CD8-positive, alpha-beta memory T cell (primary cell): ENCODE data around the gene LUC7L2. TPM values are rescaled to one million over a fixed set of nuclear protein-coding genes. Genes with fewer than 3 reads are reported as not detected.
"Not testable (repeated sequence)": the region's sequence is repeated elsewhere in the genome, so short reads cannot be mapped to it uniquely, and the experiment has no call there.

Experiments used
- CTCF ChIA-PET: fragments of 350-600 bp; sonication (Branson Sonifier 250); formaldehyde crosslinking; loops from one replicate; lab custom pipeline; 2021; ENCODE audit warnings: antibody characterized with exemption; lab: Charles Lee
- POLR2A ChIA-PET: fragments of 350-600 bp; sonication (Branson Sonifier 250); formaldehyde crosslinking; loops from one replicate; lab custom pipeline; 2021; ENCODE audit warnings: antibody characterized with exemption; lab: Charles Lee
- DNase-seq, 5 donors: peaks; one replicate each; pipeline versions ENCODE4 v3.0.0 to v3.0.0-alpha.2; 2020 to 2022; ENCODE audit warnings: mixed read lengths in 1 of 5
- H3K27ac ChIP-seq: one replicate; pipeline ENCODE4 v1.7.0; 2013; ENCODE audit warnings: low read depth, mild to moderate bottlenecking, low read length, moderate library complexity
- H3K27me3 ChIP-seq: 2 replicates; pipeline ENCODE4 v1.7.0; 2013; ENCODE audit warnings: low read length, mild to moderate bottlenecking; ENCODE audit not compliant: insufficient read depth, poor library complexity, severe bottlenecking
- H3K36me3 ChIP-seq: 2 replicates; pipeline ENCODE4 v1.7.0; 2013; ENCODE audit warnings: mild to moderate bottlenecking, low read length, moderate library complexity; ENCODE audit not compliant: insufficient read depth
- H3K4me1 ChIP-seq: 2 replicates; pipeline ENCODE4 v1.7.0; 2013; ENCODE audit warnings: mild to moderate bottlenecking, low read length, moderate library complexity; ENCODE audit not compliant: insufficient read depth
- H3K4me3 ChIP-seq: 2 replicates; pipeline ENCODE4 v1.7.0; 2013; ENCODE audit warnings: mild to moderate bottlenecking, low read length
- H3K9me3 ChIP-seq: 2 replicates; pipeline ENCODE4 v1.7.0; 2013; ENCODE audit warnings: mild to moderate bottlenecking, low read length
- H3K27ac Mint-ChIP-seq, 8 donors: one replicate each; pipeline ENCODE4 v1.8.0; 2020 to 2021; ENCODE audit warnings: mixed read lengths in 8 of 8, mild to moderate bottlenecking in 6 of 8, inconsistent platforms in 3 of 8, moderate library complexity in 3 of 8
- H3K27me3 Mint-ChIP-seq, 2 donors: one replicate each; pipeline ENCODE4 v1.8.0; 2020 to 2021; ENCODE audit warnings: mixed read lengths in 2 of 2, mild to moderate bottlenecking in 1 of 2, moderate library complexity in 1 of 2
- H3K36me3 Mint-ChIP-seq, 3 donors: one replicate each; pipeline ENCODE4 v1.8.0; 2020 to 2021; ENCODE audit warnings: mixed read lengths in 3 of 3, inconsistent platforms in 1 of 3, mild to moderate bottlenecking in 1 of 3
- H3K4me1 Mint-ChIP-seq, 3 donors: one replicate each; pipeline ENCODE4 v1.8.0; 2020 to 2021; ENCODE audit warnings: mixed read lengths in 3 of 3, inconsistent platforms in 1 of 3, mild to moderate bottlenecking in 1 of 3
- H3K4me3 Mint-ChIP-seq, 7 donors: one replicate each; pipeline ENCODE4 v1.8.0; 2020 to 2021; ENCODE audit warnings: mixed read lengths in 7 of 7, mild to moderate bottlenecking in 6 of 7, moderate library complexity in 4 of 7, inconsistent platforms in 2 of 7
- H3K9me3 Mint-ChIP-seq, 5 donors: one replicate each; pipeline ENCODE4 v1.8.0; 2020 to 2022; ENCODE audit warnings: mixed read lengths in 5 of 5, mild to moderate bottlenecking in 3 of 5, moderate library complexity in 2 of 5, inconsistent platforms in 1 of 5
- polyA plus RNA-seq: library from polyadenylated mRNA; unstranded; fragments of 300-500 nt; fragmentation: Illumina TruSeq; gene quantifications from one replicate; pipeline ENCODE4 v1.2.3, GENCODE V29; 2021
- total RNA-seq, 2 experiments: library from RNA; stranded (reverse); gene quantifications; one replicate each; pipeline ENCODE4 v1.2.3, GENCODE V29; 2021

The LUC7L2 gene
- total and polyA plus RNA-seq, 3 experiments from 2014 or later: 72.0 to 164 (median 150) TPM

DNA sequence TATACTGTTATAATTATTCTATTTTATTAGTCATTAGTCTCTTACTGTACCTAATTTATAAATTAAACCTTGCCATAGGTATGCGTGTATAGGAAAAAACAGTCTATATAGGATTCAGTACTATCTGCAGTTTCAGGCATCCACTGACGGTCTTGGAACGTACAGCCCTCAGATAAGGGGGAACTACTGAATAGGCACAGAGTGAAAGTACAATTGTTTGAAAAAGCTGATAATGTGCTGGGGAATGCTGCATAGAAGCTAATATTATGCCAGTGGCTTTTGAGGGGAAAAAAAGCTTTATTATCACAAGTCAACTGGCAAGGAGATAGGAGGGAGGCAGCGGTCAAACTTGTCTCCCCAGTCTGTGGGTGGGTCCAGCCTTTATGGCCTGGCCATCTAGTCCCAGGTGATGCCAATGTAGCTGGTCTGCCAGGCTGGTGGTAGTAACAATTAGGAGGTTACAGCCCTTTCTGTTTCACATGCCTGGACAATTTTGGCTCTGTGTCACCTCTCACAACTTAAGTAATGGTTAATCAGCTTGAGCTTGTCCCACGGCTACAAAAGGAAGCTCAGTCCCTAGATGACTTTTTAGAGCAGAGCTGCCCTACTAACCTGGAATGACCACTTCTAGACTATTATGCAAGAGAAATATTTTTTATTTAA, 26.9 kb upstream of the LUC7L2 start:
- Histone ChIP-seq H3K27ac (no peak overlapping the region), H3K27me3 (no peaks in the 10 kb centered on the region), H3K9me3 (no peaks in the 10 kb centered on the region), H3K4me1 (no peaks in the 10 kb centered on the region), H3K36me3 (no peaks in the 10 kb centered on the region), H3K4me3 (no peak overlapping the region)
- peaks cover 12 to 14% (median 12%) of the 10 kb centered on the region in 3 donors for H3K4me1 Mint-ChIP-seq
- no peaks in the 10 kb centered on the region for H3K9me3 Mint-ChIP-seq
- CTCF ChIA-PET: interaction anchor here (1.2 to 1.6 kb wide), 2 partner anchors 10 to 15 kb away, joined by 4 read pairs; no protein-coding TSS in a partner anchor
- H3K27me3 Mint-ChIP-seq: peaks cover 0 to 2% of the 10 kb centered on the region in 2 donors
- H3K27ac Mint-ChIP-seq: no peak overlapping the region
- DNase-seq: no peak
- no peaks in the 10 kb centered on the region for H3K36me3 Mint-ChIP-seq
- no peak overlapping the region for H3K4me3 Mint-ChIP-seq
- POLR2A ChIA-PET: interaction anchor here (0.5 kb wide), 1 partner anchor 24 kb away, joined by 3 read pairs; no protein-coding TSS in a partner anchor

DNA sequence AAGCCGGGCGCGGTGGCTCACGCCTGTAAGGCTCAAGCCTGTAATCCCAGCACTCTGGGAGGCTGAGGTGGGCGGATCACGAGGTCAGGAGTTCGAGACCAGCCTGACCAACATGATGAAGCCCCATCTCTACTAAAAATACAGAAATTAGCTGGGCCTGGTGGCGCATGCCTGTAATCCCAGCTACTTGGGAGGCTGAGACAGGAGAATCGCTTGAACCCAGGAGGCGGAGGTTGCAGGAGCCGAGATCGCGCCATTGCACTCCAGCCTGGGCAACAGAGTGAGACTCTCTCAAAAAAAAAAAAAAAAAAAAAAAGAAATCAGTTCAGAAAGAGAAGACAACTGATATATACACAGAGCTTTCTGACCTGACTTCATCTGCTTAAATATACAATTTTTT, 26.3 kb upstream of the LUC7L2 start:
- H3K36me3 Mint-ChIP-seq, POLR2A ChIA-PET: not testable (repeated sequence)
- CTCF ChIA-PET: interaction anchor here (1.2 to 1.6 kb wide), 2 partner anchors 11 to 15 kb away, joined by 4 read pairs; no protein-coding TSS in a partner anchor

GRCh38 chr7:139334399-139335150, 25.1 kb upstream of the LUC7L2 start:
- Mint-ChIP-seq H3K4me1 (peaks cover 12 to 18% (median 18%) of the 10 kb centered on the region in 3 donors), H3K27me3 (peaks cover 0 to 4% of the 10 kb centered on the region in 2 donors), H3K4me3 (no peak overlapping the region), H3K27ac (no peak overlapping the region), H3K36me3 (no peaks in the 10 kb centered on the region), H3K9me3 (peaks cover 0 to 2% (median 0%) of the 10 kb centered on the region in 5 donors)
- POLR2A ChIA-PET: no interaction called here
- CTCF ChIA-PET: interaction anchor here (1.6 kb wide), 1 partner anchor 16 kb away, joined by 4 read pairs; no protein-coding TSS in a partner anchor
- Histone ChIP-seq H3K36me3 (no peaks in the 10 kb centered on the region), H3K4me1 (peaks cover 6% of the 10 kb centered on the region), H3K27me3 (no peaks in the 10 kb centered on the region), H3K9me3 (peaks cover 6% of the 10 kb centered on the region), H3K27ac (no peak overlapping the region), H3K4me3 (no peak overlapping the region)
- DNase-seq: no peak

More for the DNA sequence above, 26.3 kb upstream of the LUC7L2 start:
- DNase-seq, H3K27me3 ChIP-seq, H3K9me3 ChIP-seq, H3K36me3 ChIP-seq, H3K4me3 ChIP-seq, H3K27ac ChIP-seq, H3K4me3 Mint-ChIP-seq, H3K27ac Mint-ChIP-seq, H3K4me1 ChIP-seq, H3K27me3 Mint-ChIP-seq, H3K9me3 Mint-ChIP-seq: not testable (repeated sequence)
- peaks cover 12 to 14% (median 12%) of the 10 kb centered on the region in 3 donors for H3K4me1 Mint-ChIP-seq

DNA sequence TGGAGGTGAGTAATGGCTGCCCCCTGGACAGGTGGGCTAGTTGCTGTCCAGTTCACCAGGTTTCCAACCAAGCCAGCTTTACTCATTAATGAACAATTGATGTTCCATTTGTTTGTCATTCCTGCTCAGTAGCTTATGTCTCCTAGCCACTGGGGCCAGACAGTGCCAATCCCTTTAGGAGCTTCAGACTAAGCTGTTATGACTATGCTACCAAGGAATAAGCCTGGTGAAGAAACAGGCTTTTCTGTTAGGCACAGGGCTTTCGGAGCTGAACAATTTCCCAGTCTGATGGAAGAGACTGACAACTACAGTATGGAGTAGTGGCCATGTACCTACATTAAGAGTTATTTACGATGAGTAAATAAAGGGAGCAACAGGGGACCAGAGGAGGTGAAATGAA, 20.7 kb upstream of the LUC7L2 start:
- Mint-ChIP-seq H3K27ac (peak overlapping the region; percentile 82 to 100 (median 100)), H3K4me3 (peak overlapping the region; percentile 15 to 100 (median 98)), H3K4me1 (peaks cover 20 to 36% (median 32%) of the 10 kb centered on the region in 3 donors), H3K9me3 (peaks cover 0 to 12% (median 6%) of the 10 kb centered on the region in 5 donors), H3K27me3 (peaks cover 5 to 18% of the 10 kb centered on the region in 2 donors), H3K36me3 (peaks cover 0 to 18% (median 0%) of the 10 kb centered on the region in 3 donors)
- Histone ChIP-seq H3K36me3 (no peaks in the 10 kb centered on the region), H3K4me3 (peak overlapping the region; percentile 97), H3K4me1 (peaks cover 24% of the 10 kb centered on the region), H3K27ac (peak overlapping the region; percentile 100), H3K27me3 (no peaks in the 10 kb centered on the region), H3K9me3 (peaks cover 6% of the 10 kb centered on the region)
- POLR2A ChIA-PET: interaction anchor here (2.6 kb wide), 1 partner anchor 21 kb away, joined by 67 read pairs; the partner anchor contains the start of gene LUC7L2
- DNase-seq: no peak
- CTCF ChIA-PET: interaction anchor here (0.7 to 2.3 kb wide), 2 partner anchors 16 to 21 kb away, joined by 3 to 9 read pairs; partner anchors contain the start of gene LUC7L2

GRCh38 chr7:139339698-139340036, 20.0 kb upstream of the LUC7L2 start:
- Histone ChIP-seq H3K27ac (peak overlapping the region; percentile 100), H3K4me3 (peak overlapping the region; percentile 97), H3K27me3 (no peaks in the 10 kb centered on the region), H3K36me3 (no peaks in the 10 kb centered on the region), H3K9me3 (peaks cover 6% of the 10 kb centered on the region), H3K4me1 (peaks cover 24% of the 10 kb centered on the region)
- peaks cover 22 to 37% (median 36%) of the 10 kb centered on the region in 3 donors for H3K4me1 Mint-ChIP-seq
- H3K36me3 Mint-ChIP-seq: peaks cover 0 to 19% (median 0%) of the 10 kb centered on the region in 3 donors
- POLR2A ChIA-PET: interaction anchor here (1.0 to 2.6 kb wide), 2 partner anchors 20 to 235 kb away, joined by 3 to 67 read pairs; partner anchors contain the start of gene LUC7L2
- peak overlapping the region; percentile 99 to 100 (median 100) for H3K27ac Mint-ChIP-seq
- H3K27me3 Mint-ChIP-seq: peaks cover 5 to 17% of the 10 kb centered on the region in 2 donors
- no peak for DNase-seq
- CTCF ChIA-PET: interaction anchor here (0.7 to 2.3 kb wide), 3 partner anchors 16 to 27 kb away, joined by 3 to 9 read pairs (median 3); partner anchors contain the start of gene LUC7L2
- H3K4me3 Mint-ChIP-seq: peak overlapping the region; percentile 91 to 100 (median 98)
- H3K9me3 Mint-ChIP-seq: peaks cover 0 to 12% (median 6%) of the 10 kb centered on the region in 5 donors

DNA sequence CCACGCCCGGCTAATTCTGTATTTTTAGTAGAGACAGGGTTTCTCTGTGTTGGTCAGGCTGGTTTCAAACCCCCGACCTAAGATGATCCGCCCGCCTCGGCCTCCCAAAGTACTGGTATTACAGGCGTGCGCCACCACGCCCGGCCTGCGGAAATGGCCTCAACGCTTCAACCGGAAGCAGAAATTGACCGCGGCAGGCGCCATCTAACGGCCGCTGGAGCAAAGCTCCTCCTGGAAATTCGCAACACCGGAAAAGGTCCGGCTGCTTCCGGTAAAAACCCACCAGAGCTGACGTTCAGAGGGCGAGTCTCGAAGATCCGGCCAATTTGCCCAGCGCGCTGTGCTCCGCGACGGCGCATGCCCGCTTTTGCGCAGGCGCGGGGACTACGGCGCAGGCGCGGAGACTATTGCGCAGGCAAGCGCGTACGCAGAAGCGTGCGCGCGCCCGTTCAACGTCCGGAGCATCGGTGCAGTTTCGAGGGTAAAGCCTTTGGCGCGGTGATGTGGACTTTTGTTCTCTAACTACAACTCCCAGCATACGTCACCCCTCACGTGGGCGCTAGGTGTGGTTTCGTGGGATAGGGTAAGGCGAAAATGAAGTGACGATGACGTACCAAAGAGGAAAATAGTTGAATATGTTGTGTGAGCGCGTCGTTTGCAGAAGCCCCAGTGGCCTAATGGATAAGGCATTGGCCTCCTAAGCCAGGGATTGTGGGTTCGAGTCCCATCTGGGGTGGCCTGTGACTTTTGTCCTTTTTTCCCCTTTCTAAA, 19.5 kb upstream of the LUC7L2 start:
- peak; percentile 93 to 100 (median 98) for DNase-seq
- H3K27ac Mint-ChIP-seq: peak overlapping the region; percentile 99 to 100 (median 100)
- Histone ChIP-seq H3K27me3 (no peaks in the 10 kb centered on the region), H3K9me3 (peaks cover 6% of the 10 kb centered on the region), H3K36me3 (no peaks in the 10 kb centered on the region), H3K4me1 (peaks cover 24% of the 10 kb centered on the region), H3K4me3 (peak overlapping the region; percentile 97), H3K27ac (peak overlapping the region; percentile 100)
- peaks cover 25 to 43% (median 41%) of the 10 kb centered on the region in 3 donors for H3K4me1 Mint-ChIP-seq
- peaks cover 0 to 12% (median 6%) of the 10 kb centered on the region in 5 donors for H3K9me3 Mint-ChIP-seq
- ChIA-PET POLR2A (interaction anchor here (0.5 to 2.6 kb wide), 5 partner anchors 20 to 288 kb away, joined by 3 to 67 read pairs (median 3); partner anchors contain the start of gene LUC7L2), CTCF (interaction anchor here (0.9 to 2.3 kb wide), 2 partner anchors 20 to 27 kb away, joined by 3 to 9 read pairs; partner anchors contain the start of gene LUC7L2)
- H3K4me3 Mint-ChIP-seq: peak overlapping the region; percentile 91 to 100 (median 98)
- peaks cover 5 to 16% of the 10 kb centered on the region in 2 donors for H3K27me3 Mint-ChIP-seq
- peaks cover 0 to 21% (median 0%) of the 10 kb centered on the region in 3 donors for H3K36me3 Mint-ChIP-seq

- Mint-ChIP-seq H3K9me3 (peaks cover 0 to 12% (median 6%) of the 10 kb centered on the region in 5 donors), H3K27me3 (peaks cover 5 to 16% of the 10 kb centered on the region in 2 donors), H3K27ac (peak overlapping the region; percentile 99 to 100 (median 100)), H3K36me3 (peaks cover 0 to 23% (median 0%) of the 10 kb centered on the region in 3 donors), H3K4me1 (peaks cover 25 to 45% (median 43%) of the 10 kb centered on the region in 3 donors), H3K4me3 (peak overlapping the region; percentile 91 to 100 (median 98))
- no peaks in the 10 kb centered on the region for H3K36me3 ChIP-seq
- peaks cover 24% of the 10 kb centered on the region for H3K4me1 ChIP-seq
- peak overlapping the region; percentile 97 for H3K4me3 ChIP-seq
- H3K27ac ChIP-seq: peak overlapping the region; percentile 100
- no peak for DNase-seq
- no peaks in the 10 kb centered on the region for H3K27me3 ChIP-seq
- peaks cover 6% of the 10 kb centered on the region for H3K9me3 ChIP-seq
- CTCF ChIA-PET: interaction anchor here (0.9 to 2.3 kb wide), 2 partner anchors 19 to 26 kb away, joined by 3 to 9 read pairs; partner anchors contain the start of gene LUC7L2
- POLR2A ChIA-PET: interaction anchor here (0.5 to 2.6 kb wide), 5 partner anchors 19 to 288 kb away, joined by 3 to 67 read pairs (median 3); partner anchors contain the start of gene LUC7L2
Observed at GRCh38 chr7:139340808-139341057, 19.0 kb upstream of the LUC7L2 start.
